ENCODE results near the gene GPR31.

GPR31 gene

GRCh38 chr6:167163476-167164011 is 5.8 kb upstream of the GPR31 start:
- no peaks in the 10 kb centered on the region for H3K4me1 ChIP-seq (ENCODE audit: insufficient read depth, low read length)
- no peaks in the 10 kb centered on the region for H3K36me3 ChIP-seq (ENCODE audit: insufficient read depth, low read length)
- H3K27me3 ChIP-seq (ENCODE audit: control insufficient read depth in 1 of 2, insufficient read depth in 2 of 2, low read length in 2 of 2), result no peaks in the 10 kb centered on the region
- no peak overlapping the region for H3K9ac ChIP-seq (ENCODE audit: low read length)
- H3K27ac ChIP-seq (ENCODE audit: low read depth, low read length), result no peak overlapping the region
- no peaks in the 10 kb centered on the region for H3K9me3 ChIP-seq (ENCODE audit: low read length)
- H3K4me3 ChIP-seq (ENCODE audit: low read depth in 1 of 2, low read length in 2 of 2), result no peak overlapping the region

- H3K27ac ChIP-seq (ENCODE audit: low read depth, low read length), result no peak overlapping the region
- no peaks in the 10 kb centered on the region for H3K4me1 ChIP-seq (ENCODE audit: insufficient read depth, low read length)
- no peak overlapping the region for H3K9ac ChIP-seq (ENCODE audit: low read length)
- no peaks in the 10 kb centered on the region for H3K27me3 ChIP-seq (ENCODE audit: control insufficient read depth in 1 of 2, insufficient read depth in 2 of 2, low read length in 2 of 2)
- H3K9me3 ChIP-seq (ENCODE audit: low read length), result no peaks in the 10 kb centered on the region
- H3K4me3 ChIP-seq (ENCODE audit: low read depth in 1 of 2, low read length in 2 of 2), result no peak overlapping the region
- H3K36me3 ChIP-seq (ENCODE audit: insufficient read depth, low read length), result no peaks in the 10 kb centered on the region
Observed at GRCh38 chr6:167162591-167162990, 4.8 kb upstream of the GPR31 start.

GRCh38 chr6:167161851-167162467 is 4.2 kb upstream of the GPR31 start:
- Histone ChIP-seq H3K27me3 (ENCODE audit: control insufficient read depth in 1 of 2, insufficient read depth in 2 of 2, low read length in 2 of 2) (no peaks in the 10 kb centered on the region), H3K27ac (ENCODE audit: low read depth, low read length) (no peak overlapping the region), H3K9me3 (ENCODE audit: low read length) (no peaks in the 10 kb centered on the region), H3K4me3 (ENCODE audit: low read depth in 1 of 2, low read length in 2 of 2) (no peak overlapping the region), H3K9ac (ENCODE audit: low read length) (no peak overlapping the region), H3K36me3 (ENCODE audit: insufficient read depth, low read length) (no peaks in the 10 kb centered on the region), H3K4me1 (ENCODE audit: insufficient read depth, low read length) (no peaks in the 10 kb centered on the region)

- Histone ChIP-seq H3K36me3 (ENCODE audit: insufficient read depth, low read length) (no peaks in the 10 kb centered on the region), H3K9ac (ENCODE audit: low read length) (no peak overlapping the region), H3K27ac (ENCODE audit: low read depth, low read length) (no peak overlapping the region), H3K9me3 (ENCODE audit: low read length) (no peaks in the 10 kb centered on the region), H3K4me3 (ENCODE audit: low read depth in 1 of 2, low read length in 2 of 2) (no peak overlapping the region), H3K4me1 (ENCODE audit: insufficient read depth, low read length) (no peaks in the 10 kb centered on the region), H3K27me3 (ENCODE audit: control insufficient read depth in 1 of 2, insufficient read depth in 2 of 2, low read length in 2 of 2) (no peaks in the 10 kb centered on the region)
Observed at GRCh38 chr6:167157414-167157813, 366 bp downstream of the GPR31 start.

- Histone ChIP-seq H3K4me1 (ENCODE audit: insufficient read depth, low read length) (no peaks in the 10 kb centered on the region), H3K4me3 (ENCODE audit: low read depth in 1 of 2, low read length in 2 of 2) (no peak overlapping the region), H3K9me3 (ENCODE audit: low read length) (no peaks in the 10 kb centered on the region), H3K27me3 (ENCODE audit: control insufficient read depth in 1 of 2, insufficient read depth in 2 of 2, low read length in 2 of 2) (no peaks in the 10 kb centered on the region), H3K27ac (ENCODE audit: low read depth, low read length) (no peak overlapping the region), H3K9ac (ENCODE audit: low read length) (no peak overlapping the region), H3K36me3 (ENCODE audit: insufficient read depth, low read length) (no peaks in the 10 kb centered on the region)
Observed at GRCh38 chr6:167154895-167155294, 2.9 kb downstream of the GPR31 start.

- Histone ChIP-seq H3K4me1 (ENCODE audit: insufficient read depth, low read length) (no peaks in the 10 kb centered on the region), H3K36me3 (ENCODE audit: insufficient read depth, low read length) (no peaks in the 10 kb centered on the region), H3K27ac (ENCODE audit: low read depth, low read length) (no peak overlapping the region), H3K9me3 (ENCODE audit: low read length) (no peaks in the 10 kb centered on the region), H3K4me3 (ENCODE audit: low read depth in 1 of 2, low read length in 2 of 2) (no peak overlapping the region), H3K27me3 (ENCODE audit: control insufficient read depth in 1 of 2, insufficient read depth in 2 of 2, low read length in 2 of 2) (no peaks in the 10 kb centered on the region), H3K9ac (ENCODE audit: low read length) (no peak overlapping the region)
Observed at GRCh38 chr6:167154291-167154690, 3.5 kb downstream of the GPR31 start.

- Histone ChIP-seq H3K4me3 (ENCODE audit: low read depth in 1 of 2, low read length in 2 of 2) (no peak overlapping the region), H3K36me3 (ENCODE audit: insufficient read depth, low read length) (no peaks in the 10 kb centered on the region), H3K4me1 (ENCODE audit: insufficient read depth, low read length) (no peaks in the 10 kb centered on the region), H3K9me3 (ENCODE audit: low read length) (no peaks in the 10 kb centered on the region), H3K27ac (ENCODE audit: low read depth, low read length) (no peak overlapping the region), H3K27me3 (ENCODE audit: control insufficient read depth in 1 of 2, insufficient read depth in 2 of 2, low read length in 2 of 2) (no peaks in the 10 kb centered on the region), H3K9ac (ENCODE audit: low read length) (no peak overlapping the region)
Observed at GRCh38 chr6:167153521-167153959, 4.2 kb downstream of the GPR31 start.

- H3K9ac ChIP-seq (ENCODE audit: low read length), result no peak overlapping the region
- H3K27me3 ChIP-seq (ENCODE audit: control insufficient read depth in 1 of 2, insufficient read depth in 2 of 2, low read length in 2 of 2), result no peaks in the 10 kb centered on the region
- H3K27ac ChIP-seq (ENCODE audit: low read depth, low read length), result no peak overlapping the region
- no peak overlapping the region for H3K4me3 ChIP-seq (ENCODE audit: low read depth in 1 of 2, low read length in 2 of 2)
- no peaks in the 10 kb centered on the region for H3K4me1 ChIP-seq (ENCODE audit: insufficient read depth, low read length)
- H3K36me3 ChIP-seq (ENCODE audit: insufficient read depth, low read length), result no peaks in the 10 kb centered on the region
- no peaks in the 10 kb centered on the region for H3K9me3 ChIP-seq (ENCODE audit: low read length)
Observed at GRCh38 chr6:167152862-167153261, 4.9 kb downstream of the GPR31 start.

- no peak overlapping the region for H3K9ac ChIP-seq (ENCODE audit: low read length)
- H3K36me3 ChIP-seq (ENCODE audit: insufficient read depth, low read length), result no peaks in the 10 kb centered on the region
- no peak overlapping the region for H3K27ac ChIP-seq (ENCODE audit: low read depth, low read length)
- H3K4me1 ChIP-seq (ENCODE audit: insufficient read depth, low read length), result no peaks in the 10 kb centered on the region
- no peak overlapping the region for H3K4me3 ChIP-seq (ENCODE audit: low read depth in 1 of 2, low read length in 2 of 2)
- H3K27me3 ChIP-seq (ENCODE audit: control insufficient read depth in 1 of 2, insufficient read depth in 2 of 2, low read length in 2 of 2), result no peaks in the 10 kb centered on the region
- no peaks in the 10 kb centered on the region for H3K9me3 ChIP-seq (ENCODE audit: low read length)
Observed at GRCh38 chr6:167151648-167152047, 6.1 kb downstream of the GPR31 start.

- H3K36me3 ChIP-seq (ENCODE audit: insufficient read depth, low read length), result no peaks in the 10 kb centered on the region
- H3K27ac ChIP-seq (ENCODE audit: low read depth, low read length), result no peak overlapping the region
- H3K4me3 ChIP-seq (ENCODE audit: low read depth in 1 of 2, low read length in 2 of 2), result no peak overlapping the region
- no peaks in the 10 kb centered on the region for H3K9me3 ChIP-seq (ENCODE audit: low read length)
- H3K27me3 ChIP-seq (ENCODE audit: control insufficient read depth in 1 of 2, insufficient read depth in 2 of 2, low read length in 2 of 2), result no peaks in the 10 kb centered on the region
- no peaks in the 10 kb centered on the region for H3K4me1 ChIP-seq (ENCODE audit: insufficient read depth, low read length)
- H3K9ac ChIP-seq (ENCODE audit: low read length), result no peak overlapping the region
Observed at GRCh38 chr6:167150941-167151549, 6.7 kb downstream of the GPR31 start.

GRCh38 chr6:167148997-167149396 is 8.8 kb downstream of the GPR31 start:
- no peaks in the 10 kb centered on the region for H3K36me3 ChIP-seq (ENCODE audit: insufficient read depth, low read length)
- no peaks in the 10 kb centered on the region for H3K9me3 ChIP-seq (ENCODE audit: low read length)
- H3K27ac ChIP-seq (ENCODE audit: low read depth, low read length), result no peak overlapping the region
- H3K9ac ChIP-seq (ENCODE audit: low read length), result no peak overlapping the region
- H3K4me3 ChIP-seq (ENCODE audit: low read depth in 1 of 2, low read length in 2 of 2), result no peak overlapping the region
- H3K4me1 ChIP-seq (ENCODE audit: insufficient read depth, low read length), result no peaks in the 10 kb centered on the region
- H3K27me3 ChIP-seq (ENCODE audit: control insufficient read depth in 1 of 2, insufficient read depth in 2 of 2, low read length in 2 of 2), result no peaks in the 10 kb centered on the region

- no peaks in the 10 kb centered on the region for H3K36me3 ChIP-seq (ENCODE audit: insufficient read depth, low read length)
- H3K27ac ChIP-seq (ENCODE audit: low read depth, low read length), result no peak overlapping the region
- no peaks in the 10 kb centered on the region for H3K4me1 ChIP-seq (ENCODE audit: insufficient read depth, low read length)
- no peaks in the 10 kb centered on the region for H3K27me3 ChIP-seq (ENCODE audit: control insufficient read depth in 1 of 2, insufficient read depth in 2 of 2, low read length in 2 of 2)
- no peaks in the 10 kb centered on the region for H3K9me3 ChIP-seq (ENCODE audit: low read length)
- H3K9ac ChIP-seq (ENCODE audit: low read length), result no peak overlapping the region
- no peak overlapping the region for H3K4me3 ChIP-seq (ENCODE audit: low read depth in 1 of 2, low read length in 2 of 2)
Observed at GRCh38 chr6:167148021-167148420, 9.8 kb downstream of the GPR31 start.
